GM12872 (cell line): Measurements from ENCODE around the gene CCDC7.

Experiments
- CTCF ChIP-seq: IDR thresholded peaks from 3 replicates; pipeline ENCODE4 v1.5.1; 2011; ENCODE audit warnings: low read depth, mild to moderate bottlenecking, low read length, moderate library complexity; ENCODE audit not compliant: insufficient read depth

CCDC7 gene

GRCh38 chr10:32684291-32684690 is 238.4 kb downstream of the CCDC7 start:
- TF ChIP-seq CTCF, result no peak

- TF ChIP-seq CTCF, result no peak
Observed at GRCh38 chr10:32687116-32687515, 241.2 kb downstream of the CCDC7 start.

- no peak for TF ChIP-seq CTCF
Observed at GRCh38 chr10:32687546-32687945, 241.6 kb downstream of the CCDC7 start.

GRCh38 chr10:32692174-32692573 is 246.2 kb downstream of the CCDC7 start:
- TF ChIP-seq CTCF, result no peak

- TF ChIP-seq CTCF, result no peak
Observed at GRCh38 chr10:32693441-32693979, 247.6 kb downstream of the CCDC7 start.

GRCh38 chr10:32713560-32713959 is 267.6 kb downstream of the CCDC7 start:
- no peak for TF ChIP-seq CTCF

GRCh38 chr10:32731527-32731926 is 285.6 kb downstream of the CCDC7 start:
- no peak for TF ChIP-seq CTCF
